Stimulated activated CD4-positive, alpha-beta T cell treated with anti-CD3 and anti-CD28 coated beads, Interleukin-12 subunit alpha, Interleukin-12 subunit beta, amount 100 ng/mL, for 24 hours (primary cell): ENCODE data around the gene CAV1.
"Not testable (repeated sequence)": the region's sequence is repeated elsewhere in the genome, so short reads cannot be mapped to it uniquely, and the experiment has no call there.

ENCODE experiments used
- DNase-seq, 2 experiments: peaks; one replicate each; pipeline ENCODE4 v3.0.0-alpha.2; 2020; ENCODE audit warnings: low read depth in 2 of 2

CAV1 gene

GRCh38 chr7:116582164-116582732, 57.4 kb downstream of the CAV1 start:
- DNase-seq: no peak

GRCh38 chr7:116582806-116583444, 58.1 kb downstream of the CAV1 start:
- no peak for DNase-seq

- no peak for DNase-seq
Observed at GRCh38 chr7:116583653-116584052, 58.8 kb downstream of the CAV1 start.

GRCh38 chr7:116584721-116585120, 59.9 kb downstream of the CAV1 start:
- DNase-seq: no peak

- no peak for DNase-seq
Observed at GRCh38 chr7:116585392-116585791, 60.6 kb downstream of the CAV1 start.

- no peak for DNase-seq
Observed at GRCh38 chr7:116585967-116586366, 61.1 kb downstream of the CAV1 start.

GRCh38 chr7:116587200-116587599, 62.4 kb downstream of the CAV1 start:
- DNase-seq: not testable (repeated sequence)

- peak in 1 of 2 experiments; percentile 28 for DNase-seq
Observed at GRCh38 chr7:116588225-116588624, 63.4 kb downstream of the CAV1 start.

- DNase-seq: no peak
Observed at GRCh38 chr7:116588641-116589594, 64.1 kb downstream of the CAV1 start.

- no peak for DNase-seq
Observed at GRCh38 chr7:116591202-116592040, 66.6 kb downstream of the CAV1 start.

- no peak for DNase-seq
Observed at GRCh38 chr7:116592041-116592355, 67.2 kb downstream of the CAV1 start.

- no peak for DNase-seq
Observed at GRCh38 chr7:116592445-116592844, 67.6 kb downstream of the CAV1 start.

GRCh38 chr7:116593359-116594075, 68.7 kb downstream of the CAV1 start:
- no peak for DNase-seq

GRCh38 chr7:116595063-116595462, 70.2 kb downstream of the CAV1 start:
- DNase-seq: no peak

- no peak for DNase-seq
Observed at GRCh38 chr7:116597384-116597783, 72.5 kb downstream of the CAV1 start.

GRCh38 chr7:116598278-116598677, 73.4 kb downstream of the CAV1 start:
- no peak for DNase-seq

GRCh38 chr7:116598861-116599260, 74.0 kb downstream of the CAV1 start:
- DNase-seq: no peak

- no peak for DNase-seq
Observed at GRCh38 chr7:116601426-116601825, 76.6 kb downstream of the CAV1 start.

GRCh38 chr7:116607299-116607698, 82.5 kb downstream of the CAV1 start:
- DNase-seq: no peak

- DNase-seq: no peak
Observed at GRCh38 chr7:116610210-116610609, 85.4 kb downstream of the CAV1 start.

GRCh38 chr7:116610721-116611120, 85.9 kb downstream of the CAV1 start:
- no peak for DNase-seq
